Subcutaneous adipose tissue (tissue), 4 donors: Measurements from ENCODE around the gene SLC29A1. TPM values are rescaled to one million over a fixed set of nuclear protein-coding genes. Genes with fewer than 3 reads are reported as not detected.

ENCODE experiments used
- total RNA-seq, 4 donors: library from RNA; depleted of rRNA; stranded (reverse); fragments of >200 nt; gene quantifications; one replicate each; pipeline ENCODE4 v1.1.0, GENCODE V29; 2016
- TF ChIP-seq, protein P1 (sequence below): fragments of 450-650 bp; IDR thresholded peaks from one replicate; pipeline ENCODE4 v1.5.1; 2016; ENCODE audit warnings: low read depth, mild to moderate bottlenecking, control low read depth, antibody characterized with exemption, moderate library complexity

SLC29A1 gene
- total RNA-seq, 4 donors from 2014 or later: 86.3 to 150 (median 113) TPM

DNA sequence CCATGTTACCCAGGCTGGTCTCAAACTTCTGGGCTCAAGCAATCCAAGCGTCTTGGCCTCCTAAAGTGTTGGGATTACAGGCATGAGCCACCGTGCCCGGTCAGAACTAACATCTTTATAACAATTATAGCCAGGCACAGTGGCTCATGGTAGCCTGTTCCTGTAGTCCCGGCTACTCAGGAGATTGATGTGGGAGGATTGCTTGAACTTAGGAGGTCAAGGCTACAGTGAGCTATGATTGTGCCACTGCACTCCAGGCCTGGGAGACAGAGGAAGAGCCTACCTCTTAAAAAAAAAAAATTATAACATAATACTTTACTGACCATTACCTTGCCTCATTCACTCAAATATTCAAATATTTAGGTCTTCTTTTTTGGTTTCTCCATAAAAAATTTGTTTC lies 23.5 kb upstream of the SLC29A1 start:
- TF ChIP-seq, protein P1, sequence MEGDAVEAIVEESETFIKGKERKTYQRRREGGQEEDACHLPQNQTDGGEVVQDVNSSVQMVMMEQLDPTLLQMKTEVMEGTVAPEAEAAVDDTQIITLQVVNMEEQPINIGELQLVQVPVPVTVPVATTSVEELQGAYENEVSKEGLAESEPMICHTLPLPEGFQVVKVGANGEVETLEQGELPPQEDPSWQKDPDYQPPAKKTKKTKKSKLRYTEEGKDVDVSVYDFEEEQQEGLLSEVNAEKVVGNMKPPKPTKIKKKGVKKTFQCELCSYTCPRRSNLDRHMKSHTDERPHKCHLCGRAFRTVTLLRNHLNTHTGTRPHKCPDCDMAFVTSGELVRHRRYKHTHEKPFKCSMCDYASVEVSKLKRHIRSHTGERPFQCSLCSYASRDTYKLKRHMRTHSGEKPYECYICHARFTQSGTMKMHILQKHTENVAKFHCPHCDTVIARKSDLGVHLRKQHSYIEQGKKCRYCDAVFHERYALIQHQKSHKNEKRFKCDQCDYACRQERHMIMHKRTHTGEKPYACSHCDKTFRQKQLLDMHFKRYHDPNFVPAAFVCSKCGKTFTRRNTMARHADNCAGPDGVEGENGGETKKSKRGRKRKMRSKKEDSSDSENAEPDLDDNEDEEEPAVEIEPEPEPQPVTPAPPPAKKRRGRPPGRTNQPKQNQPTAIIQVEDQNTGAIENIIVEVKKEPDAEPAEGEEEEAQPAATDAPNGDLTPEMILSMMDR: no peak

DNA sequence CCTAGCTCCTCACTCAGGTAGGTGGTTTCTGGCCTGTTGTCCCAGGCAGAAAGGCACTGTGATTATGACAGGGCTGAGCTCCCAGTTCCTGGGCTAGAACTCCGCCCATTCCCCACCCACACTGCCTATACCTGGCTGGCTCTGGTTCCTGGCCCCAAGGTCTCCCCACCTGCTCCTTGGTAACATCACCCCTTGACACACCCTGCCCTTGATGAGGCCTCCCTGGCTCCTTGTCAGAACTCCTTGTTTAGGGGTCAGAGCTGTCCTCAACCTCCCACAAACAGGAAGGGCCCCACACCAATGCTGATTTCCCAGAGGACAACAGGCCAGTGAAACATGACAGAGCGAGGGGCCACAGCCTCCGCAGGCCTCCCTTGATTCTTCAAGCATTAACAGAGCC lies 22.2 kb upstream of the SLC29A1 start:
- TF ChIP-seq, protein P1: no peak

DNA sequence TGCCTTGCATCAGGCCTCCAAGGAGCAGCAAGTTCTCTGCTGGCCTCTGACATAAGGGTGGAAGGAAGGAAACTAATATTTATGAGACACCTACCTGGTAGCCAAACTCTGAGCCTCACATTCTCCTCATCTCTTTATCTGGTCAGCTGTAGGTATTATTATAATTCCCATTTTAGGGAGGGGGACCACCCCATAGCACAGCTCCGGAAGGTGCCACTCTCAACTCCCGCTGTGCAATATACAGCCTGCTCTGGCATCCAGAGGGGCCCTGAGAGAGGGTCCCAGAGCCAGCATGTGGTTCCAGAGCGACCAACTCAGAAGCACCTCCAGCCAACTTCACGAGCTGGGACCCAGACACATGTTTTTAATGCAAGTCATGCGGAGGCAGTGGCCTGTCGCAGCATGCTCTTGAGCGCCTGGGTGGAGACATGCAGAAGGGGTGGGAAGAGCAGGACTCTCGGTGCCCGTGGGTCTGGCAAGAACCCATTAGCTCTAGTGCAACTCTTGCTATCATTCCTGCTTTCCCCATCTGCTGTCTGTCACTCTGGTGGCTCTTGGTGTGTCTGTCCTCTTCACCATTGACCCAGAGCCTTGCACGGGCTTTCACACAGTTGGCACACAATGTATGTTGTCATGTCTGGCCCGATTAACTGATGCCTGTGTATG lies 21.6 kb upstream of the SLC29A1 start:
- TF ChIP-seq, protein P1: no peak

DNA sequence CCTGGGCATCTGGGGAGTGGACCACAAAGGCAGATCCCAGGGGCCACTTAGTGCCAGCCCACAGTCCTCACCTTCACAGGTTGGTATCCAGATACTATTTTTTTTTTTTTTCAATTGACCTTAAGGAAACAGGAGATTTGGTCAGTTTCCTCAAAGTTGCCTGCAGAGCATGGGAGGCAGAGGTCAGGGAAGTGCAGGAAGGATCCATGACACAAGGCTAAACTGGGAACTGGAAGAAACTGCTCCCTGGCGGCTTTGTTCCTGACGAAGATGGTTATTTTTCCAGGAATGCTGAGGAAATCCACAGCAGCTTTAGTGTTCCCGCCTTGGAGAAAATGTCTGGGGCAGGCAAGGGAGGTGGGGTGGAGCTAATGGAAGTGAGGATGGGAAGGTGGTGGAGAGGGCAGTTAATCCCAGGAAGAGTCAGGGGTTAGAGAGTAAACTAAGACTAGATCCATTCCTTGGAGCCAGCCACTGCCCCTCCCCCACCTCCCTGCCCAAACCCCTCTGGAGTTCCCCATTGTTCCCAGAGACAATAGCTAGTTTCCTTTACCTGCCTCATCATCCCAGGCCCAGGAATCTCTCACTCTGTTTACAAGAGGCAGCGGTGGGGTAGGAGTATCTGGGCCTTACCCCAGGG lies 20.9 kb upstream of the SLC29A1 start:
- TF ChIP-seq, protein P1: no peak

DNA sequence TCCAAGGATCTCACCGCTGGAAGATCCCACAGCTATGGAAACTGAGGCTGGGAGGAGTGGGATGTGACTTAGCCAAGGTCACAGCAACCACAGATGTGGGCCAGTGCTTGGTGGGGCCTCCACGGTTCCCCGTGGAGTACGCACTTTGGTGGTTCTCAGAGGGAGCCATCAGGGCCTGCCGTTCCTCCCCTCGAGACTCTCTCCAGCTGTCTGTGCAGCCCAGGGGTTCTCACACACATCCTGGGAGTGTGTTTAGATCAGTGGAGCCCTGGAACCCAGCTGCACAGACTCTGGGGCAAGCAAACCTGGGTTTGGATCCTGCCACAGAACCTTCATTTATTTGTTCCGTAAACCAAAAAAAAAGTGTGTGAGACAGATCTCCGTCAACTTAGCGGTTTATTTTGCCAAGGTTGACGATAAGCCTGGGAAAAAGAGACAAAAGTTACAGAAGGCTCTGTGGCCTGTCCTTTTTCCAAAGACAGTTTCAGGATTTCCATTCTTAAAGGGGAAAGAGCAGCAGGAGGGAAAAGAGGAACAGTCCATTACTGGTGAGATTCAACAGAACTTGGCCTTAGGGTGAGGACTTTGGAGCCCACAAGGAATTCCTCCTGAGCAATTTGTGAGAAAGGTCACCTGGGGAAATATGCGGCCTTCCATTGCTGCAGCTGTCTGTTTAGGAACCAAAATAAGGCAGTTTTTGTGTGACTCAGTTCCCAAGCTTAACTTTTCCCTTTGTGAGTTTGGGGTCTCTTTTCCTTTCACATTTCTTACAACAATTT lies 20.2 kb upstream of the SLC29A1 start:
- TF ChIP-seq, protein P1: no peak

DNA sequence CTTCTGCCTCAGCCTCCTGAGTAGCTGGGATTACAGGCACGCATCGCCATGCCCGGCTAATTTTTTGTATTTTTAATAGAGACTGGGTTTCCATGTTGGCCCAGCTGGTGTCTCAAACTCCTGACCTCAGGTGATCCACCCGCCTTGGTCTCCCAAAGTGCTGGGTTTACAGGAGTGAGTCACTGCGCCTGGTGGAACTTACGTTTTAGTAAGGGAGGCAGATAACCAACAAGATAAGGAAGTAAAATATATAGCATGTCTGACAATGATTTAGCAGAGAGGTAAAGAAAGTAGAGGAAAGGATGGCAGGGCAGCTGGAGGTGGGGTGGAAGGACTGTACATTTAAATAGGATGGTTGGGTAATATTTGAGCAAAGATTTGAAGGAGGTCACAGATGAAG lies 19.4 kb upstream of the SLC29A1 start:
- TF ChIP-seq, protein P1: no peak

DNA sequence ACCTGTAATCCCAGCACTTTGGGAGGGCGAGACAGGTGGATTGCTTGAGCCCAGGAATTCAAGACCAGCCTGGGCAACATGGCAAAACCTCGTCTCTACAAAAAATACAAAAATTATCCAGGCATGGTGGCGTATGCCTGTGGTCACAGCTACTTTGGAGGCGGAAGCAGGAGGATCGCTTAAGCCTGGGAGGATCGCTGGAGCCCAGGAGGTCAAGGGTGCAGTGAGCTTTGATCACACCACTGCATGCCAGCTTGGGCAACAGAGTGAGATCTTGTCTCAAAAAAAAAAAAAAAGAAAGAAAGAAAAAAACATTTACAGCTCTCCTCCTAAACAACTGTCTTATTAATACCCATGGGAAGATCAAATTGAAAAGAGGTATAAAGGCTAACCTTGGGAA lies 15.4 kb upstream of the SLC29A1 start:
- TF ChIP-seq, protein P1: no peak
